H1 (cell line): ENCODE data around the gene RBP7. TPM values are rescaled to one million over a fixed set of nuclear protein-coding genes. Genes with fewer than 3 reads are reported as not detected.

ENCODE experiments used
- ASH2L ChIP-seq: fragments of 200-600, 300-600 bp; sonication (generic); IDR thresholded peaks from one replicate; pipeline ENCODE4 v1.7.1; 2017; ENCODE audit warnings: low read length
- CHD2 ChIP-seq: IDR thresholded peaks from 2 replicates; pipeline ENCODE4 v1.6.1; 2012; ENCODE audit warnings: low read length, improper control_type of control experiment
- GABPA ChIP-seq: IDR thresholded peaks from 2 replicates; pipeline ENCODE4 v1.6.1; 2011; ENCODE audit warnings: mild to moderate bottlenecking, low read length, moderate library complexity, borderline replicate concordance; ENCODE audit not compliant: insufficient read depth
- GTF2F1 ChIP-seq: IDR thresholded peaks from 2 replicates; pipeline ENCODE4 v1.6.1; 2012; ENCODE audit warnings: low read depth, low read length, improper control_type of control experiment, borderline replicate concordance
- JUND ChIP-seq: IDR thresholded peaks from 2 replicates; pipeline ENCODE4 v1.6.1; 2011; ENCODE audit warnings: mild to moderate bottlenecking, improper control_type of control experiment, low read length
- KDM4A ChIP-seq: IDR thresholded peaks from one replicate; pipeline ENCODE4 v1.7.1; 2012; ENCODE audit warnings: low read depth, mild to moderate bottlenecking, moderate library complexity, low read length, inconsistent platforms; ENCODE audit not compliant: severe bottlenecking
- KDM5A ChIP-seq: fragments of 200-600 bp; IDR thresholded peaks from 2 replicates; pipeline ENCODE4 v1.7.1; 2012; ENCODE audit warnings: mild to moderate bottlenecking, low read length, inconsistent platforms, mixed read lengths
- SUZ12 ChIP-seq: fragments of 200-600 bp; sonication (generic); IDR thresholded peaks from 2 replicates; pipeline ENCODE4 v1.6.1; 2012; ENCODE audit warnings: mild to moderate bottlenecking, inconsistent platforms, low read length, moderate library complexity, mixed read lengths
- ZNF274 ChIP-seq: IDR thresholded peaks from 2 replicates; pipeline ENCODE4 v1.7.0; 2012; ENCODE audit warnings: low read length, borderline replicate concordance; ENCODE audit errors: extremely low read depth
- polyA plus RNA-seq, 7 experiments: library from polyadenylated mRNA; depleted of rRNA in 3 of 7; stranded (reverse) in 5 of 7; unstranded in 2 of 7; fragments of >200 nt in 5 of 7; fragments of 200-250 nt in 2 of 7; gene quantifications; 1 replicate in 5 of 7; 2 replicates in 1 of 7; 4 replicates in 1 of 7; pipeline versions ENCODE4 v1.2.1 to v1.2.3, GENCODE V29; 2011 to 2013; ENCODE audit warnings: missing spikeins in 2 of 7, mixed read lengths in 2 of 7
- total RNA-seq: library from RNA; stranded (reverse); fragmentation: NEBNext Ultra II Directional; extraction: Animal tissue kit (Norgen Biotek cat#: 25700); gene quantifications from 2 replicates; pipeline ENCODE4 v1.2.1, GENCODE V29; 2021
- TF ChIP-seq, protein P1 (sequence below): fragments of 300-600 bp; sonication (generic); IDR thresholded peaks from 2 replicates; pipeline ENCODE4 v1.7.1; 2012; ENCODE audit warnings: low read length, moderate library complexity, mild to moderate bottlenecking, inconsistent platforms; ENCODE audit not compliant: insufficient replicate concordance

RBP7 gene
- total and polyA plus RNA-seq, 2 of the 8 experiments (the other 6 are each of a cell fraction or from before 2014, with no cell fraction given) = 5.7 to 7.2 TPM

DNA sequence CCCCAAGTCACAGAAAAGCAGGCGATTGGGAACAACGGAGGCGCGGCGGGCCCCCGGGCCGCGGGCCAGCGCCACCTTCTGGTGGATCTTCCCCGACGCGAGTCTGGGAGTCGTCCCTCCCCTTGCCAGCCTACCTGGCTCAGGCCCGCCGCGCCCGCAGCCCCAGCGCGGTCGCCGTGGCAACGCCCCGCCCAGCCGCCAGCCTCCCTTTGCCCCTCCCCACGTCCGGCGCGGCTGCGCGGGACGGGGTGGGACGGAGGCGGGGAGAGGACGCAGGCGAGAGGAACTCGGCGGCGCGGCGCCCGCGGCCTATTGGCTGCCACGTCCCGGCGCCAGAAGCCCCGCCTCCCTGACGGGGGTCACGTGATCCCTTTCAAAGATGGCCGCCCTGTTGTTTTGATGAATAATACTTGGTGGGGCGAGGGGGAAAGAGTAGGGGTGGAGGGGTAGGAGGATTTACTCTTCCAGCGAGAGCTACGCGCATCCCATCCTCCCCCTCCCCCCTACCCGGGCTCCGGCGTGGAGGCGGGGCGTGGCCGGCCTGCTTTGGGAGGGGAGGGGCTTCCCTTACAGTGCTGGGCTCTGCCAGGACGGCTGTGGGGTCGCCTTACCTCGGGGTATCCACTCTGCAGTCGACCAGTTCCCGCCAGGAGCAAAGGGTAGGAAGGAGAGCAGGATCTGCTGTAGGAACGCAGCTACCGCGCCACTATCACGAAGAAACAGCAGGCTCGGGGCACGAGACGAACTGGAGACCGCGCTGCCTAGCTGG lies 35.7 kb downstream of the RBP7 start, which contains the start of gene UBE4B (continued):
- TF ChIP-seq, protein P1, sequence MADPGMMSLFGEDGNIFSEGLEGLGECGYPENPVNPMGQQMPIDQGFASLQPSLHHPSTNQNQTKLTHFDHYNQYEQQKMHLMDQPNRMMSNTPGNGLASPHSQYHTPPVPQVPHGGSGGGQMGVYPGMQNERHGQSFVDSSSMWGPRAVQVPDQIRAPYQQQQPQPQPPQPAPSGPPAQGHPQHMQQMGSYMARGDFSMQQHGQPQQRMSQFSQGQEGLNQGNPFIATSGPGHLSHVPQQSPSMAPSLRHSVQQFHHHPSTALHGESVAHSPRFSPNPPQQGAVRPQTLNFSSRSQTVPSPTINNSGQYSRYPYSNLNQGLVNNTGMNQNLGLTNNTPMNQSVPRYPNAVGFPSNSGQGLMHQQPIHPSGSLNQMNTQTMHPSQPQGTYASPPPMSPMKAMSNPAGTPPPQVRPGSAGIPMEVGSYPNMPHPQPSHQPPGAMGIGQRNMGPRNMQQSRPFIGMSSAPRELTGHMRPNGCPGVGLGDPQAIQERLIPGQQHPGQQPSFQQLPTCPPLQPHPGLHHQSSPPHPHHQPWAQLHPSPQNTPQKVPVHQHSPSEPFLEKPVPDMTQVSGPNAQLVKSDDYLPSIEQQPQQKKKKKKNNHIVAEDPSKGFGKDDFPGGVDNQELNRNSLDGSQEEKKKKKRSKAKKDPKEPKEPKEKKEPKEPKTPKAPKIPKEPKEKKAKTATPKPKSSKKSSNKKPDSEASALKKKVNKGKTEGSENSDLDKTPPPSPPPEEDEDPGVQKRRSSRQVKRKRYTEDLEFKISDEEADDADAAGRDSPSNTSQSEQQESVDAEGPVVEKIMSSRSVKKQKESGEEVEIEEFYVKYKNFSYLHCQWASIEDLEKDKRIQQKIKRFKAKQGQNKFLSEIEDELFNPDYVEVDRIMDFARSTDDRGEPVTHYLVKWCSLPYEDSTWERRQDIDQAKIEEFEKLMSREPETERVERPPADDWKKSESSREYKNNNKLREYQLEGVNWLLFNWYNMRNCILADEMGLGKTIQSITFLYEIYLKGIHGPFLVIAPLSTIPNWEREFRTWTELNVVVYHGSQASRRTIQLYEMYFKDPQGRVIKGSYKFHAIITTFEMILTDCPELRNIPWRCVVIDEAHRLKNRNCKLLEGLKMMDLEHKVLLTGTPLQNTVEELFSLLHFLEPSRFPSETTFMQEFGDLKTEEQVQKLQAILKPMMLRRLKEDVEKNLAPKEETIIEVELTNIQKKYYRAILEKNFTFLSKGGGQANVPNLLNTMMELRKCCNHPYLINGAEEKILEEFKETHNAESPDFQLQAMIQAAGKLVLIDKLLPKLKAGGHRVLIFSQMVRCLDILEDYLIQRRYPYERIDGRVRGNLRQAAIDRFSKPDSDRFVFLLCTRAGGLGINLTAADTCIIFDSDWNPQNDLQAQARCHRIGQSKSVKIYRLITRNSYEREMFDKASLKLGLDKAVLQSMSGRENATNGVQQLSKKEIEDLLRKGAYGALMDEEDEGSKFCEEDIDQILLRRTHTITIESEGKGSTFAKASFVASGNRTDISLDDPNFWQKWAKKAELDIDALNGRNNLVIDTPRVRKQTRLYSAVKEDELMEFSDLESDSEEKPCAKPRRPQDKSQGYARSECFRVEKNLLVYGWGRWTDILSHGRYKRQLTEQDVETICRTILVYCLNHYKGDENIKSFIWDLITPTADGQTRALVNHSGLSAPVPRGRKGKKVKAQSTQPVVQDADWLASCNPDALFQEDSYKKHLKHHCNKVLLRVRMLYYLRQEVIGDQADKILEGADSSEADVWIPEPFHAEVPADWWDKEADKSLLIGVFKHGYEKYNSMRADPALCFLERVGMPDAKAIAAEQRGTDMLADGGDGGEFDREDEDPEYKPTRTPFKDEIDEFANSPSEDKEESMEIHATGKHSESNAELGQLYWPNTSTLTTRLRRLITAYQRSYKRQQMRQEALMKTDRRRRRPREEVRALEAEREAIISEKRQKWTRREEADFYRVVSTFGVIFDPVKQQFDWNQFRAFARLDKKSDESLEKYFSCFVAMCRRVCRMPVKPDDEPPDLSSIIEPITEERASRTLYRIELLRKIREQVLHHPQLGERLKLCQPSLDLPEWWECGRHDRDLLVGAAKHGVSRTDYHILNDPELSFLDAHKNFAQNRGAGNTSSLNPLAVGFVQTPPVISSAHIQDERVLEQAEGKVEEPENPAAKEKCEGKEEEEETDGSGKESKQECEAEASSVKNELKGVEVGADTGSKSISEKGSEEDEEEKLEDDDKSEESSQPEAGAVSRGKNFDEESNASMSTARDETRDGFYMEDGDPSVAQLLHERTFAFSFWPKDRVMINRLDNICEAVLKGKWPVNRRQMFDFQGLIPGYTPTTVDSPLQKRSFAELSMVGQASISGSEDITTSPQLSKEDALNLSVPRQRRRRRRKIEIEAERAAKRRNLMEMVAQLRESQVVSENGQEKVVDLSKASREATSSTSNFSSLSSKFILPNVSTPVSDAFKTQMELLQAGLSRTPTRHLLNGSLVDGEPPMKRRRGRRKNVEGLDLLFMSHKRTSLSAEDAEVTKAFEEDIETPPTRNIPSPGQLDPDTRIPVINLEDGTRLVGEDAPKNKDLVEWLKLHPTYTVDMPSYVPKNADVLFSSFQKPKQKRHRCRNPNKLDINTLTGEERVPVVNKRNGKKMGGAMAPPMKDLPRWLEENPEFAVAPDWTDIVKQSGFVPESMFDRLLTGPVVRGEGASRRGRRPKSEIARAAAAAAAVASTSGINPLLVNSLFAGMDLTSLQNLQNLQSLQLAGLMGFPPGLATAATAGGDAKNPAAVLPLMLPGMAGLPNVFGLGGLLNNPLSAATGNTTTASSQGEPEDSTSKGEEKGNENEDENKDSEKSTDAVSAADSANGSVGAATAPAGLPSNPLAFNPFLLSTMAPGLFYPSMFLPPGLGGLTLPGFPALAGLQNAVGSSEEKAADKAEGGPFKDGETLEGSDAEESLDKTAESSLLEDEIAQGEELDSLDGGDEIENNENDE = no peak
- TF ChIP-seq ASH2L = no peak
- TF ChIP-seq CHD2 = 0 out of 2 replicates have a peak, but pooled peaks have one; percentile 28
- peak; percentile 86; the same call in 1 of the 2 replicates for TF ChIP-seq GTF2F1
- peak; percentile 76 for TF ChIP-seq KDM5A
- peak; percentile 75; the same call in 1 of the 2 replicates for TF ChIP-seq JUND
- TF ChIP-seq GABPA = no peak; the same call in 1 of the 2 replicates
- no peak for TF ChIP-seq SUZ12
- no peak for TF ChIP-seq ZNF274
- peak; percentile 24 for TF ChIP-seq KDM4A
